OCI-LY3 (cell line): ENCODE data around the gene SELENBP1.
A peak's percentile ranks its signal among the peaks of the same experiment; 100 is the strongest.

ENCODE experiments used
- H2AFZ ChIP-seq: fragments of 200-600, 300-600 bp; shearing (Covaris generic); 2 replicates; pipeline ENCODE4 v1.6.0; 2014; ENCODE audit warnings: antibody characterized with exemption, low read depth, low read length
- H3K27ac ChIP-seq: fragments of 200-600, 300-600 bp; sonication (generic); 2 replicates; pipeline ENCODE4 v1.5.1; 2014; ENCODE audit warnings: mild to moderate bottlenecking, low read length, moderate library complexity, mixed read lengths
- H3K27me3 ChIP-seq: fragments of 200-600, 300-600 bp; sonication (generic); 2 replicates; pipeline ENCODE4 v1.6.1; 2014; ENCODE audit warnings: low read depth, low read length, mixed read lengths
- H3K36me3 ChIP-seq: fragments of 200-600, 300-600 bp; sonication (generic); replicated peaks from 2 replicates; pipeline ENCODE3; 2014; ENCODE audit warnings: low read depth, low read length, mixed read lengths
- H3K4me1 ChIP-seq: fragments of 300-600, 200-600 bp; sonication (generic); 2 replicates; pipeline ENCODE4 v1.6.1; 2014; ENCODE audit warnings: low read length, mixed read lengths
- H3K4me2 ChIP-seq: fragments of 200-600, 300-600 bp; sonication (generic); 2 replicates; pipeline ENCODE4 v1.6.1; 2014; ENCODE audit warnings: low read length, mixed read lengths
- H3K4me3 ChIP-seq: fragments of 300-600, 200-600 bp; sonication (generic); 2 replicates; pipeline ENCODE4 v1.5.1; 2014; ENCODE audit warnings: antibody characterized with exemption, mild to moderate bottlenecking, low read length, moderate library complexity
- H3K79me2 ChIP-seq: fragments of 300-600, 200-600 bp; shearing (Covaris generic); 2 replicates; pipeline ENCODE4 v1.6.1; 2014; ENCODE audit warnings: mild to moderate bottlenecking, low read length, mixed read lengths
- H3K9ac ChIP-seq: fragments of 300-600, 200-600 bp; shearing (Covaris generic); 2 replicates; pipeline ENCODE4 v1.6.0; 2014; ENCODE audit warnings: mild to moderate bottlenecking, low read length, moderate library complexity
- H3K9me3 ChIP-seq: fragments of 200-600, 300-600 bp; shearing (Covaris generic); 2 replicates; pipeline ENCODE4 v1.6.1; 2014; ENCODE audit warnings: low read length, mixed read lengths; ENCODE audit not compliant: insufficient read depth
- H4K20me1 ChIP-seq: fragments of 200-600, 300-600 bp; sonication (generic); 2 replicates; pipeline ENCODE4 v1.6.1; 2016; ENCODE audit warnings: low read length, mixed read lengths; ENCODE audit not compliant: insufficient read depth
- EZH2phosphoT487 ChIP-seq: fragments of 200-600 bp; shearing (Covaris generic); IDR thresholded peaks from 2 replicates; pipeline ENCODE4 v1.6.1; 2018; ENCODE audit warnings: antibody characterized with exemption, mixed run types, low read depth
- TF ChIP-seq, protein P1 (sequence below): fragments of 200-600, 300-600 bp; sonication (generic); IDR thresholded peaks from 2 replicates; pipeline ENCODE4 v1.5.1; 2014; ENCODE audit warnings: antibody characterized with exemption, low read length, low read depth

The SELENBP1 gene

DNA sequence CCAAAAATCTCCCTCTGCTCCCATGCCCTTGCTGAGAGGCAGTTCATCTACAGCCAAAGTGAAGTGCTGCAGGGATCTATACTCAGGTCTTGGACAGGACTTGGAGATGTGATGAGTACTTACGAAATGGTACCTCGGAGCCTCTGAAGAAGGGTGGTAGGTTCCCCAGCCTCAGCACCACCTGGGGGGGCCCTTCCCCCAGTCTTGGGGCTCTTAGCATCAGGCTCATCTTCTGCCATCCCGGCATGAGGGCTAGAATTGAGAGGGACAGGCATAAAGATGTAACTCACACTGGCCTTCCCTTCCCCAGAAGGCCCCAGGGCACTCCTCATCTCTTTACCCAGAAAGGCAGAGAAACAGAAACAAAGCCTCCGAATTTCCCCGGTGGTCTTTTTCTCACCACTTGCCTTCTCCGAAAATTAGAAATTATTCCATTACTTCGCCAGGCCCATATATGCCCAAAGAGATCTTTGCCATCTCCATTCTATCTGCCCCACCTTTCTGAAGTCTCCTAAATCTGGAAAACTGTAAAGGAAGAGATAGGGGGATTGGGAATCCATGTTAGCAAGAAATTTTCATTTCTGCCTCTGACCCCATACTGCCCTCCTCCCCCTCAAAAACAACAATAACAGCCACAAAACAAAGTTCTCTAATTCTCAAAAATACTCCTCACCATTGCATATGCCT, 26.3 kb downstream of the SELENBP1 start:
- H3K4me2 ChIP-seq = peak overlapping the region; percentile 99
- no peaks in the 10 kb centered on the region for H4K20me1 ChIP-seq
- H3K36me3 ChIP-seq = peaks cover 54% of the 10 kb centered on the region
- no peak for TF ChIP-seq EZH2phosphoT487
- TF ChIP-seq, protein P1, sequence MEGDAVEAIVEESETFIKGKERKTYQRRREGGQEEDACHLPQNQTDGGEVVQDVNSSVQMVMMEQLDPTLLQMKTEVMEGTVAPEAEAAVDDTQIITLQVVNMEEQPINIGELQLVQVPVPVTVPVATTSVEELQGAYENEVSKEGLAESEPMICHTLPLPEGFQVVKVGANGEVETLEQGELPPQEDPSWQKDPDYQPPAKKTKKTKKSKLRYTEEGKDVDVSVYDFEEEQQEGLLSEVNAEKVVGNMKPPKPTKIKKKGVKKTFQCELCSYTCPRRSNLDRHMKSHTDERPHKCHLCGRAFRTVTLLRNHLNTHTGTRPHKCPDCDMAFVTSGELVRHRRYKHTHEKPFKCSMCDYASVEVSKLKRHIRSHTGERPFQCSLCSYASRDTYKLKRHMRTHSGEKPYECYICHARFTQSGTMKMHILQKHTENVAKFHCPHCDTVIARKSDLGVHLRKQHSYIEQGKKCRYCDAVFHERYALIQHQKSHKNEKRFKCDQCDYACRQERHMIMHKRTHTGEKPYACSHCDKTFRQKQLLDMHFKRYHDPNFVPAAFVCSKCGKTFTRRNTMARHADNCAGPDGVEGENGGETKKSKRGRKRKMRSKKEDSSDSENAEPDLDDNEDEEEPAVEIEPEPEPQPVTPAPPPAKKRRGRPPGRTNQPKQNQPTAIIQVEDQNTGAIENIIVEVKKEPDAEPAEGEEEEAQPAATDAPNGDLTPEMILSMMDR = peak; percentile 38
- H3K27me3 ChIP-seq = no peaks in the 10 kb centered on the region
- no peak overlapping the region for H2AFZ ChIP-seq
- peak overlapping the region; percentile 99 for H3K9ac ChIP-seq
- H3K9me3 ChIP-seq = no peaks in the 10 kb centered on the region
- peaks cover 32% of the 10 kb centered on the region for H3K4me1 ChIP-seq
- peak overlapping the region; percentile 94 for H3K27ac ChIP-seq
- peaks cover 29% of the 10 kb centered on the region for H3K79me2 ChIP-seq
- peak overlapping the region; percentile 88 for H3K4me3 ChIP-seq

DNA sequence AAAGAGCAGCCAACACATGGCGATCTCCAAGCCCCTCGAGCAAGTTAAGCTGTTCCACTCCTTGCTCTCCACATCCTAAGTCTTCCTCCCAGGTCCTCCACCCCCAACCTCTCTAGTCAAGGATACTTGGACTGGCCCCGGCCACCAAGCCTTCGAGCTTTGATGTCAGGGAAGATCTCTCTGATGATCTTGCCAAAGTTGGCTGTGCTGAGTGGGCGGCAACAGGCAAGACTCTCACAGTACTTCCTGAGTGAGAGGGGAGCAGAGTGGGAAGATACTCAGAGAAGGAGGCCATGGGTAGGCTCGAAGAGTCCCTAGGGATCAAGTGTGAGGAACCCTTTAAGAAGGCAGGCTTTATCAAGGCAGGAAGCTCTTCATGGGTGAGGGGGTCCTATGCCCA, 28.2 kb downstream of the SELENBP1 start:
- Histone ChIP-seq H3K9ac (no peak overlapping the region), H3K4me2 (no peak overlapping the region), H3K9me3 (no peaks in the 10 kb centered on the region), H3K4me3 (no peak overlapping the region), H3K27ac (no peak overlapping the region), H3K79me2 (peaks cover 29% of the 10 kb centered on the region), H4K20me1 (no peaks in the 10 kb centered on the region), H3K36me3 (peaks cover 59% of the 10 kb centered on the region), H3K27me3 (no peaks in the 10 kb centered on the region), H3K4me1 (peaks cover 32% of the 10 kb centered on the region), H2AFZ (no peak overlapping the region)
- no peak for TF ChIP-seq EZH2phosphoT487
- TF ChIP-seq, protein P1 = no peak

DNA sequence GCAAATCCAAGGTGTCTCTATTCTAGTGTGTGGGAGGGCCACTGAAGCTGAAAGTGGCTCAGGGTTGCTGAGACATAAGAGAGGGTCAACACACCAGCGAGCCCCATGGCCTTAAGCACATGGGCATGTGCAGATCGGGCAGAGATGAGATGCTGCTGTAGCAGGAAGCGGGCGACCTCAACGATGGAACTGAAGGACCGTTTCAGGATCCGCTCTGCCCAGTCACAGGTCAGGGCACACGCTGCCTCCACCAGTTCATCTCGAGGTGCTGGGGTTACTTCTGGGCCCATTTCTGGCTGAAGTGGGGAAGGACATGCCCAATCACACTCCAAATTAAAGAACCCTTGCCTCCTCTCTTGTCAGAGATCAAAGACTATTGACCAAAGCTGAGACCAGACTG, 28.9 kb downstream of the SELENBP1 start:
- H3K4me1 ChIP-seq = peaks cover 29% of the 10 kb centered on the region
- H3K36me3 ChIP-seq = peaks cover 55% of the 10 kb centered on the region
- peaks cover 29% of the 10 kb centered on the region for H3K79me2 ChIP-seq
- H3K9me3 ChIP-seq = no peaks in the 10 kb centered on the region
- H3K4me3 ChIP-seq = no peak overlapping the region
- no peaks in the 10 kb centered on the region for H4K20me1 ChIP-seq
- H3K9ac ChIP-seq = no peak overlapping the region
- no peak overlapping the region for H3K4me2 ChIP-seq
- no peaks in the 10 kb centered on the region for H3K27me3 ChIP-seq
- H3K27ac ChIP-seq = no peak overlapping the region
- H2AFZ ChIP-seq = no peak overlapping the region
- no peak for TF ChIP-seq EZH2phosphoT487
- TF ChIP-seq, protein P1 = no peak

DNA sequence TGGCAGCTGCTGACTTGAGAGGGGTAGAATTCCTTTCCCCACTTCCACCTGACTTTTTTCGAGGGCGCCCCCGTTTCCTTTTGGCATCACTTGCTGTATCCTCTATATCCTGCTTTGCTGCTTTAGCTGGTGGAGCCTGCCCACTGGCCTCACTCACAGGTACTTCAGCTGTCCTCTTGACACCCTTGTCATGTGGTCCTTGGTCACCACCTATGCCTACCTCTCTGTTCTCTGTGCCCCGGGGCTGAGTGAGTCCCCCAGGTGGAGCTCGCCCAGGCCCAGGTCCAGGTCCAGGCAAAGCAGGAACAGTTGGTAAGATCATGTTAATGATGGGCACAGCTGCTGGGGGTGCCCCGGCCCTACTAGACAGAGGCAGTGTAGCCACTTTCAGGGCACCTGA, 29.9 kb downstream of the SELENBP1 start:
- H3K4me2 ChIP-seq = no peak overlapping the region
- no peaks in the 10 kb centered on the region for H4K20me1 ChIP-seq
- H3K27me3 ChIP-seq = no peaks in the 10 kb centered on the region
- H3K4me3 ChIP-seq = no peak overlapping the region
- no peak overlapping the region for H3K9ac ChIP-seq
- H3K79me2 ChIP-seq = peaks cover 29% of the 10 kb centered on the region
- peaks cover 18% of the 10 kb centered on the region for H3K4me1 ChIP-seq
- TF ChIP-seq, protein P1 = no peak
- TF ChIP-seq EZH2phosphoT487 = no peak
- no peak overlapping the region for H2AFZ ChIP-seq
- peaks cover 58% of the 10 kb centered on the region for H3K36me3 ChIP-seq
- no peaks in the 10 kb centered on the region for H3K9me3 ChIP-seq
- no peak overlapping the region for H3K27ac ChIP-seq
